GM18909 (cell line): ENCODE measurements around the gene AGTPBP1.

Experiments
- ATAC-seq: cut with Tn5 transposase; IDR thresholded peaks from one replicate; pipeline ENCODE4 v1.9.1; 2021; ENCODE audit warnings: mild to moderate bottlenecking; ENCODE audit not compliant: unreplicated experiment, poor library complexity

The AGTPBP1 gene

DNA sequence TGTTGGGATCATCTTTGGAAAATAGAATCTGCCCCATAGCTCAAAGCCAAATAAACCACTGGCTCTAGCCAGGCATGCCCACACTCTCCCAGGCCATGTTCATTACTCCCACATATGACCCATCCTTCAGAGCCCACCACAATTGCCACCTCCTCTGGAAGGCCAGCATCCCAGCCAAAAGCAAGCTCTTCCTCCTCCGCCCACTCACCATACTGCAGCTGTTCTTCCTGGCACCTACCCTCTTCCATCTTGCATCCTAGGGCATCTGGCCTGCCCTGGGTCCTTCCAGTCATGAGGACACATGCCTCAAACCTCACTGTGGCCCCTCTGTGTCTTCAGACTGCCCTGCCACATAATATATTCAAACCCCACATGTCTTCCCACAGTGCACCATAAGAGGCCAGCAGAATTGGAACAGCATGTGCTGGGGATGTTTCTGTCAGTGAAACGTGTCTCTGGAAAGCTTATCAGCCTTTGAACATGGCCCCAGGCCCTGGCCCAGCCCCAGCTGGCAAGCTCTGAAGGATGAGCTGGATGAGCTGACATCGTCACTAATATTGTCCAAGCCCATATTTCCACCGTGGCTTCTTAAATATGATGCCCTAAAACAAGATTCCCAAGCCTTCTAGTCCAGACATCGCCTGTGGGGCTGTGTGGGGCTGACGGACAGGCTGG, 230.8 kb downstream of the AGTPBP1 start:
- no peak for ATAC-seq

DNA sequence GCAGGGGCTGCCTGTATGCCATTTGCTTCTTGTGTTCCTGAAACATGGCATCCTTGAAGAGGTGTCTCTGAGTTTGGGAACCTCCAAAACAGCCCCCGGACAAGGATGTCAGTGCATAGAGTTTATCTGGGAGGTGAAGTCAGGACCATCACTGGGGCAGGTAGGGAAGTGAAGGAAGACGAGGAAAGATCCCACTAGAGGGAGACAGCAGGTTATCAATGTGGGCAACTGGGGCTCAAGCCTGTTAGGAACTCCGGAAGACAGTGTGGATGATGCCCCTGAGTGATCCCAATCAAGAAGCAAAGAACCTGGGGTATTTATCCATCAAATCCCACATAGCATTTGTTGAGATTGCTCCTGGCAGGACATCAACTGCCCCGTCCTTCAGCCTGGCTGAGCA, 233.1 kb downstream of the AGTPBP1 start:
- ATAC-seq: no peak

DNA sequence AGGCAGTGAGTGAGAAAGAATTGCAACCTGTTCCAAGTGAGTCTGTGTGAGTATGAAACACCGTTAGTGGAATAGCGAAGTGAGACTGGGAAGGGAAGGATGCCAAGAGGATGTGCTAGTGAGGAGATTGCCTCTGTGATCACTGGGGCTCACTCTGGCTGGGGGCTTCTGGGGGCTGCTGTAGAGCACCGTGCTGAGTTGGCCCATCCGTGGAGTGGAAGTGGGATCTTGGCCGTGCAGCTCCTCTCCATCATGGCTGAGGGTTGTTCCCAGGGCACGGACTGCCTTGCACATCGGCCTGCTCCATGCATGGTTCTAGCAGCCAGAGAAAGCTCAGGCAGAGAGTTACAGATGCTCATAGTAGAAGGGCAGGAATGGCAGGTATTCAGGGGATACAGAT, 236.1 kb downstream of the AGTPBP1 start:
- ATAC-seq: no peak

DNA sequence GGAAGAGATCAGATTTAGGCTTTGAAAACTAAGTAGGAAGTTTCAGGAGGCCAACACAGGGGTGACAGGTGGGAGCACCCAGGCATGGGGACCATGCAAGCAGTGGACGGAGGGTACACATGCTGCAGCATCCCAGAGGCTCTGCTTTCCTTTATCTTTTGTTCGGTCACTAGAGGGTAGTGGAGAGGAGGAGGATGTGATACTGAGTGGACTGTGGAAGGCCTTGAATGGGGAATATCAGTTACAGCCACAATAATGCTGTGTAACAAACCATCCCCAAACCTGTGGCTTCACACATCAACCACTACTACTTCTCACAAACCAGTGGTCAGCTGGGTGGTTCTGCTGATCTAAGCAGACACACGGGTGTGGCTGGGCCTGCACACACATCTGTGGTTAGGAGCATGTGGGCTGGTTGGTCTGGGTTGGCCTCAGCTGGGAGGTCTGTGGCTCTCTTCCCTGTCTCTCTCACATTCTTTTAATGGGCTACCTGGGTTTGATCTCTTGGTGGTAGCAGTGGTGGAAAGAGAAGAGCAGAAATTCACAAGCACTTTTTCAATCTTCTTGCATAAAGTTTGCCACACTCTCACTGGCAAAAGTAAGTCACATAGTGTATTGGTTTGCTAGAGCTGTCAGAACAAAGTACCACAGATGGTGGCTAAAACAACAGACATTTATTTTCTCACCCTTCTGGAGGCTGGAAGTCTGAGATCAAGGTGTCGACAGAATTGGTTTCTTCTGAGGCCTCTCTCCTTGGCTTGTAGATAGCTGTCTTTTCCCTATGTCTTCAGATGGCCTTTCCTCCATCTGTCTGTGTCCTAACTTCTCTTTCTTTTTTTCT, 238.7 kb downstream of the AGTPBP1 start:
- ATAC-seq: peak; percentile 48

DNA sequence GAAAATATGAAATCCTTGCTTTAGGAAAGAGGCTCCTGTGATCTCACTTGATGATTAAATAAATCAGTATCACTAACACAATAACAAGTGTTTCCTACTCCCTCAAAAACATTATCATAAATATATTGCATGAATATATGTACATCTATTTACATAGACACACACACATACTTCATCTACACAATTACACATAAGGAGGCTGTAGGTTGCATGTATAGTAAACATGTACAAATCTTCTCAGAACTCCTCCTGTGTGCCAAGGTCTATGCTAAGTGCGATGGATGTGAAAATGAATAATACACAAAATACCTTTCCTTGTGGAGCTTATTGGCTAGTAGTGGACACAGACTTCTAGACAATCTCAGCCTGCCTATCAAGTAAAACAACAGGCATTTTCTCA, 239.9 kb downstream of the AGTPBP1 start:
- no peak for ATAC-seq

DNA sequence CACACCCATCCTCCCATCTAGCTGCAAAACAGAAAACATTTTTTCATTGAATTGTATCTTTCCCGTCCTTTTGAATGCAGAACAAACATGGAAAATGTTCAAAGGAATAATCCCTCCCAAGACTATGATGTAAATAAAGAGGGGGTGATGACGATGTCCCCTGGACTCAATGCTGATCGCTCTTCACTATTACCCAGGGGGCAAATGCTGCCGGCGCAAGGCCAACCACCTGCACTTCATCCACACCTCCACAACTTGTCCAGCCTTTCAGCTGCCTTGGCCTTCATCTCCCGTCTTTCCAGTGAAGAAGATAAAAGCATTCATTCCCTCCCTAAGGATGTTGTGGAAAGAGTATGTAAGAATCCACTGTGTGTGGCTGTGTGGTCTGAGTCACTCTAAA, 240.3 kb downstream of the AGTPBP1 start:
- ATAC-seq: no peak
